HL-60 (cell line): ENCODE measurements around the gene MYG1.

Experiments
- POLR2AphosphoS5 ChIP-seq: IDR thresholded peaks from 2 replicates; pipeline ENCODE4 v1.6.1; 2012; ENCODE audit warnings: low read depth
- SPI1 ChIP-seq: IDR thresholded peaks from 2 replicates; pipeline ENCODE4 v1.6.1; 2012; ENCODE audit warnings: low read depth, mild to moderate bottlenecking, borderline replicate concordance
- TF ChIP-seq, protein P1 (sequence below): IDR thresholded peaks from one replicate; pipeline ENCODE4 v1.5.1; 2011; ENCODE audit warnings: low read length, control low read depth, inconsistent platforms; ENCODE audit not compliant: insufficient read depth
- TF ChIP-seq, protein P2 (sequence below): IDR thresholded peaks from 2 replicates; pipeline ENCODE4 v1.6.1; 2012; ENCODE audit warnings: low read depth; ENCODE audit not compliant: insufficient replicate concordance

DNA sequence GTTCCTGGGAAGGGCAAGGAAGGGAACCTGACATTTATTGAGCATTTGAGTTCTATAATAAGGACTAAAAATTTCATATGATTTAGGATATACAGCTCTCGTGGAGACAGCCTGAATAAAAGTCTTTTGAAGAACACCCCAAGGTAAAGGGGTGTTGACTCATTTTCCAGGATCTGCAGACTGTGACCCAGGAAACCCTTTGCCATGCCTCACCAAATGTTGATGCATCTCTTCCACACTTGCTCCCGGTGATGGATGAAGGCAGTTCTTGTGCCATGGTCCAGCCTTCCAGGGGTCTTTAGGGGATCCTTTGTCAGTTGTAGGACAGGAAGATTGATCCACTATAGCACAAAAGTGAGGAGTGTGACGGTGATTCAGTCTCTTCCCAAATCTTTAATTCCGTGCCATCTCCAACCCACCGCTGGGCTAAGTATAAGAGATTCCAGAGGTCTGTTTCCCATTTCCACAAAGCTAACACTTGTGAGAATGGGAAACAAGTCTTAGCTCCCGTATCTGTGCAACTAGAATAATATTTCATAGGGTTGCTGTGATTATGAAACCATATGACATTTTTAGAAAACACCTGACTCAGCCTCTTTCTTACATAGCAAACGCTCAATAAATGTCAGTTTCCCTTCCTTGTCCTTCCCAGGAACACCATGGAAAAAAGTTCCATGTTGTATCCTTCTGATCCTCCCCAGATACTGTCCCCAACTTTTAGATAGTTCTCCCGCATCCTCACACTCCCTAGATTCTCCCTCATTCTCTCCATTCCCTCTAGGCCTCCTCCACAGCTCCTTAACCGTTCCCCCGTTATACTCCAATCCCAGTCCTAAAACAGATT lies 21.1 kb downstream of the MYG1 start:
- TF ChIP-seq, protein P1, sequence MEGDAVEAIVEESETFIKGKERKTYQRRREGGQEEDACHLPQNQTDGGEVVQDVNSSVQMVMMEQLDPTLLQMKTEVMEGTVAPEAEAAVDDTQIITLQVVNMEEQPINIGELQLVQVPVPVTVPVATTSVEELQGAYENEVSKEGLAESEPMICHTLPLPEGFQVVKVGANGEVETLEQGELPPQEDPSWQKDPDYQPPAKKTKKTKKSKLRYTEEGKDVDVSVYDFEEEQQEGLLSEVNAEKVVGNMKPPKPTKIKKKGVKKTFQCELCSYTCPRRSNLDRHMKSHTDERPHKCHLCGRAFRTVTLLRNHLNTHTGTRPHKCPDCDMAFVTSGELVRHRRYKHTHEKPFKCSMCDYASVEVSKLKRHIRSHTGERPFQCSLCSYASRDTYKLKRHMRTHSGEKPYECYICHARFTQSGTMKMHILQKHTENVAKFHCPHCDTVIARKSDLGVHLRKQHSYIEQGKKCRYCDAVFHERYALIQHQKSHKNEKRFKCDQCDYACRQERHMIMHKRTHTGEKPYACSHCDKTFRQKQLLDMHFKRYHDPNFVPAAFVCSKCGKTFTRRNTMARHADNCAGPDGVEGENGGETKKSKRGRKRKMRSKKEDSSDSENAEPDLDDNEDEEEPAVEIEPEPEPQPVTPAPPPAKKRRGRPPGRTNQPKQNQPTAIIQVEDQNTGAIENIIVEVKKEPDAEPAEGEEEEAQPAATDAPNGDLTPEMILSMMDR: no peak
- TF ChIP-seq POLR2AphosphoS5: no peak
- no peak for TF ChIP-seq SPI1
- TF ChIP-seq, protein P2, sequence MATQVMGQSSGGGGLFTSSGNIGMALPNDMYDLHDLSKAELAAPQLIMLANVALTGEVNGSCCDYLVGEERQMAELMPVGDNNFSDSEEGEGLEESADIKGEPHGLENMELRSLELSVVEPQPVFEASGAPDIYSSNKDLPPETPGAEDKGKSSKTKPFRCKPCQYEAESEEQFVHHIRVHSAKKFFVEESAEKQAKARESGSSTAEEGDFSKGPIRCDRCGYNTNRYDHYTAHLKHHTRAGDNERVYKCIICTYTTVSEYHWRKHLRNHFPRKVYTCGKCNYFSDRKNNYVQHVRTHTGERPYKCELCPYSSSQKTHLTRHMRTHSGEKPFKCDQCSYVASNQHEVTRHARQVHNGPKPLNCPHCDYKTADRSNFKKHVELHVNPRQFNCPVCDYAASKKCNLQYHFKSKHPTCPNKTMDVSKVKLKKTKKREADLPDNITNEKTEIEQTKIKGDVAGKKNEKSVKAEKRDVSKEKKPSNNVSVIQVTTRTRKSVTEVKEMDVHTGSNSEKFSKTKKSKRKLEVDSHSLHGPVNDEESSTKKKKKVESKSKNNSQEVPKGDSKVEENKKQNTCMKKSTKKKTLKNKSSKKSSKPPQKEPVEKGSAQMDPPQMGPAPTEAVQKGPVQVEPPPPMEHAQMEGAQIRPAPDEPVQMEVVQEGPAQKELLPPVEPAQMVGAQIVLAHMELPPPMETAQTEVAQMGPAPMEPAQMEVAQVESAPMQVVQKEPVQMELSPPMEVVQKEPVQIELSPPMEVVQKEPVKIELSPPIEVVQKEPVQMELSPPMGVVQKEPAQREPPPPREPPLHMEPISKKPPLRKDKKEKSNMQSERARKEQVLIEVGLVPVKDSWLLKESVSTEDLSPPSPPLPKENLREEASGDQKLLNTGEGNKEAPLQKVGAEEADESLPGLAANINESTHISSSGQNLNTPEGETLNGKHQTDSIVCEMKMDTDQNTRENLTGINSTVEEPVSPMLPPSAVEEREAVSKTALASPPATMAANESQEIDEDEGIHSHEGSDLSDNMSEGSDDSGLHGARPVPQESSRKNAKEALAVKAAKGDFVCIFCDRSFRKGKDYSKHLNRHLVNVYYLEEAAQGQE: no peak
